Posterior cingulate gyrus (tissue), 11 donors: ENCODE results near the gene TMEM167A.
"Not testable (repeated sequence)": the region's sequence is repeated elsewhere in the genome, so short reads cannot be mapped to it uniquely, and the experiment has no call there.

Source experiments
- DNase-seq, 10 donors: peaks; one replicate each; pipeline versions ENCODE4 v3.0.0 to v3.0.0-alpha.2; 2020 to 2021; ENCODE audit warnings: mixed read lengths in 3 of 10
- intact Hi-C: fragments of 100-400 bp; cut with DNase I; formaldehyde crosslinking; loops from one replicate; pipeline ENCODE4 v1.15.1; 2023

Gene TMEM167A

GRCh38 chr5:83092619-83093018 is 15.4 kb upstream of the TMEM167A start:
- intact Hi-C loops: no loop called here
- no peak for DNase-seq

- DNase-seq: no peak
- intact Hi-C loops: no loop called here
These were observed 13.0 kb upstream of the TMEM167A start for GRCh38 chr5:83090169-83090568.

- DNase-seq: no peak
- intact Hi-C loops: no loop called here
These were observed 7.9 kb upstream of the TMEM167A start for GRCh38 chr5:83085106-83085505.

- DNase-seq: no peak
- intact Hi-C loops: no loop called here
These were observed 7.1 kb upstream of the TMEM167A start for GRCh38 chr5:83084336-83084735.

GRCh38 chr5:83082750-83083149 is 5.6 kb upstream of the TMEM167A start:
- DNase-seq: no peak
- intact Hi-C loops: no loop called here

- intact Hi-C loops: loop anchor here (1.0 kb wide), 1 partner anchor 396 kb away; no protein-coding TSS in a partner anchor
- peak in 1 of 10 donors; percentile 13 for DNase-seq
These were observed 568 bp upstream of the TMEM167A start for GRCh38 chr5:83077662-83078261.

- no peak for DNase-seq
- intact Hi-C loops: no loop called here
These were observed 4.2 kb downstream of the TMEM167A start for GRCh38 chr5:83072966-83073365.

- DNase-seq: no peak
- intact Hi-C loops: no loop called here
These were observed 5.7 kb downstream of the TMEM167A start for GRCh38 chr5:83071286-83072051.

GRCh38 chr5:83069096-83069799 is 7.9 kb downstream of the TMEM167A start:
- intact Hi-C loops: no loop called here
- DNase-seq: no peak

GRCh38 chr5:83067377-83067776 is 9.8 kb downstream of the TMEM167A start:
- intact Hi-C loops, DNase-seq: not testable (repeated sequence)

- no peak for DNase-seq
- intact Hi-C loops: no loop called here
These were observed 10.6 kb downstream of the TMEM167A start for GRCh38 chr5:83066548-83067110.

- no peak for DNase-seq
- intact Hi-C loops: no loop called here
These were observed 17.9 kb downstream of the TMEM167A start for GRCh38 chr5:83059341-83059740.

- DNase-seq: no peak
- intact Hi-C loops: no loop called here
These were observed 18.5 kb downstream of the TMEM167A start for GRCh38 chr5:83058726-83059125.

- intact Hi-C loops: no loop called here
- DNase-seq: no peak
These were observed 22.0 kb downstream of the TMEM167A start for GRCh38 chr5:83055166-83055565.

GRCh38 chr5:83050723-83051340 is 26.4 kb downstream of the TMEM167A start:
- intact Hi-C loops: no loop called here
- DNase-seq: no peak

- DNase-seq: no peak
- intact Hi-C loops: no loop called here
These were observed 27.8 kb downstream of the TMEM167A start for GRCh38 chr5:83049370-83049885.

- intact Hi-C loops: no loop called here
- DNase-seq: no peak
These were observed 28.4 kb downstream of the TMEM167A start for GRCh38 chr5:83048811-83049210.

GRCh38 chr5:83048277-83048676 is 28.9 kb downstream of the TMEM167A start:
- intact Hi-C loops: no loop called here
- DNase-seq: no peak

GRCh38 chr5:83044926-83045325 is 32.3 kb downstream of the TMEM167A start:
- no peak for DNase-seq
- intact Hi-C loops: no loop called here

GRCh38 chr5:83042507-83042906 is 34.7 kb downstream of the TMEM167A start:
- intact Hi-C loops: no loop called here
- no peak for DNase-seq

- intact Hi-C loops: no loop called here
- no peak for DNase-seq
These were observed 38.3 kb downstream of the TMEM167A start for GRCh38 chr5:83038924-83039323.
